IPS-20b (cell line): ENCODE measurements around the gene SBF2.
"Not testable (repeated sequence)": the region's sequence is repeated elsewhere in the genome, so short reads cannot be mapped to it uniquely, and the experiment has no call there.

Source experiments
- H3K27ac ChIP-seq: one replicate; pipeline ENCODE4 v1.5.1; 2013; ENCODE audit warnings: low read length
- H3K27me3 ChIP-seq: 2 replicates; pipeline ENCODE4 v1.6.1; 2013; ENCODE audit warnings: mild to moderate bottlenecking, low read length, inconsistent platforms; ENCODE audit not compliant: insufficient read depth
- H3K36me3 ChIP-seq: 2 replicates; pipeline ENCODE4 v1.6.1; 2013; ENCODE audit warnings: low read depth, mild to moderate bottlenecking, inconsistent platforms, low read length, moderate library complexity; ENCODE audit not compliant: insufficient read depth
- H3K4me1 ChIP-seq: 2 replicates; pipeline ENCODE4 v1.6.1; 2013; ENCODE audit warnings: mild to moderate bottlenecking, control low read depth, inconsistent platforms, low read length, moderate library complexity; ENCODE audit not compliant: insufficient read depth
- H3K4me3 ChIP-seq: 2 replicates; pipeline ENCODE4 v1.5.1; 2013; ENCODE audit warnings: mild to moderate bottlenecking, low read length, inconsistent platforms
- H3K9ac ChIP-seq: 2 replicates; pipeline ENCODE4 v1.6.1; 2013; ENCODE audit warnings: low read depth, mild to moderate bottlenecking, inconsistent platforms, low read length, moderate library complexity
- H3K9me3 ChIP-seq: 2 replicates; pipeline ENCODE4 v1.6.1; 2013; ENCODE audit warnings: mild to moderate bottlenecking, low read depth, low read length, inconsistent platforms; ENCODE audit not compliant: insufficient read depth

Gene SBF2

DNA sequence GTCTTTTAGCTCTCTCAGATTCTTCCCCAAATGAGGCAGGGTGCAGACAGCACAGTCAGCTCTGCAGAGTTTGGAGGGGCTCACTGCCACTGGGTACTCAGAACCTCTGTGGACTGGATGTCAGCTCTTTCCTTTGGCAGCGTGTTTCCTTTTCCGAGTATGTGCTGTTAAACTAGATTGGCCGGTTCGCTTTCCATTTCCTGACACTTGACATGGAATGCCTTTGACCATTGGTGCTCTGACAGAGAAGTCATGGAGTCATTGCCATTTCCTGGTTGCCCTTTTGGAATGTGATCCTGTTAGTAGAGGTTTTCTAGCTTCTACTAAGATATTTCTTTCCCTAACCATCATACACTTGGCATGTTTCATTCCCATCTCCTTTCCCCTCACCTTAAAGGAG is 543.5 kb downstream of the SBF2 start:
- peaks cover 42% of the 10 kb centered on the region for H3K36me3 ChIP-seq
- H3K27me3 ChIP-seq = no peaks in the 10 kb centered on the region
- H3K4me1 ChIP-seq = no peaks in the 10 kb centered on the region

DNA sequence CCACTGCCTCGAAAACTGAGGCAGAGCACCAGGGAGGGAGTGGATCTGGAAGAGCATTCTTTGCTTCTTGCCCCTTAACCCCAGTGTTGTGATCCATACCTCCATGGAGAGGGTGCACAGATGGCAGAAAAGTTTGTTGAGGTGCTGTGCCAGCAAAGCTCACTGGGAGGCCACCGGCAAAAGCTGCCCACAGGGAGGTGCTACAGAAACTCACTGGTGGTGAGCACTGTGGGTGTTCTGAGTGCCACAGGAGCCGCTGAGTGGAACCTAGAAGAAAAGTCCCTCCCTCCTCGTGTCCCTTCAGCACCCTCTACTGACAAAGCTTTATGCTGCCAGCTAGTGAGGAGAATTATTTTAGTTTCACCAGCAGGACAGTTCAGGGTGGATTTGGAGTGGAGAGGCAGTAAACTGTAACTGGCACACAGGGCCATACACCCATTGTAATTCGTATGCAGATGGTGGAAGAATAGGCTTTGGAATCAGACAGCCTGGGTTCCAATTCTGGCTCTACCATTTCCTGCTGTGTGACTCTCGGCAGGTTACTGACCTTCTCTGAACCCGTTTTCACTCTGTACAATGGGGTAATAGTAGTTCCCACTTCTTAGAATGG is 545.6 kb downstream of the SBF2 start:
- Histone ChIP-seq H3K27me3 (no peaks in the 10 kb centered on the region), H3K4me1 (no peaks in the 10 kb centered on the region), H3K4me3 (no peak overlapping the region), H3K27ac (no peak overlapping the region), H3K9ac (no peak overlapping the region), H3K36me3 (peaks cover 42% of the 10 kb centered on the region), H3K9me3 (no peaks in the 10 kb centered on the region)

More for the DNA sequence above, 543.5 kb downstream of the SBF2 start:
- Histone ChIP-seq H3K9me3 (no peaks in the 10 kb centered on the region), H3K27ac (no peak overlapping the region), H3K9ac (no peak overlapping the region), H3K4me3 (no peak overlapping the region)

DNA sequence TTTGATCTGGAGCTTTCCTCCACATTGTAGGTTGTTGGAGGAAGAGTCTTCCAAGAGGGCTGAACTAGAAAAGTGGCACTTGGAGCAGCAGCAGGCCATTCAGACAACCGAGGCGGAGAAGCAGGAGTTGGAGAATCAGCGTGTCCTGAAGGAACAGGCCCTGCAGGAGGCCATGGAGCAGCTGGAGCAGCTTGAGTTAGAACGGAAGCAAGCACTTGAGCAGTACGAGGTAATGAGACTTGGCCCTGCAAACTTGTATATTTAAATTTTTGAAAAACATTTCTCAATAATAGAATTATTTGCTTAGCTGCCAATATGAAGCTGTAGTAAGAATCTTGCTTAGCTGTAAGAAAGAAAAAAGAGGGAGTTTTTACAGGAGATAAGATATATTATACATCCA is 546.2 kb downstream of the SBF2 start:
- Histone ChIP-seq H3K4me1 (no peaks in the 10 kb centered on the region), H3K9ac (no peak overlapping the region), H3K27ac (no peak overlapping the region), H3K36me3 (peaks cover 42% of the 10 kb centered on the region), H3K4me3 (no peak overlapping the region), H3K27me3 (no peaks in the 10 kb centered on the region), H3K9me3 (no peaks in the 10 kb centered on the region)

DNA sequence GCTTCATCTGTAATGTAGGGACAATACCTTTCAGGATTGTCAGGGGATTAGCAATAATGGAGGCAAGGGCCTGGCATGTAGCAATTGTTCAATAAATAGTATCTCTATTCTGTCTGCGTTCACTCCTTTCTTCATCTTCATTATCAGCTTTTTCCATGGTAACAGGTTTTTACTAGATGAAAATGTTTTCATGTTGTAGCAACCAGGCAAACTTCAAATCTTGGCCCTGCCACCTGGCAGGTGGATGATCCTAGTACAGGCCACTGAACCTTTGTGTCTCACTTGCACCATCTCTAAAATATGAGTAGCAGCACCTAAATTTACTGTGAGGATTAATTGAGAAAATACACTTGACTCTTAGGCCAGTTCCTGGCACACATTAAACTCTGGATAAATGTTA is 546.8 kb downstream of the SBF2 start:
- no peak overlapping the region for H3K9ac ChIP-seq
- H3K27me3 ChIP-seq = no peaks in the 10 kb centered on the region
- no peaks in the 10 kb centered on the region for H3K9me3 ChIP-seq
- peaks cover 44% of the 10 kb centered on the region for H3K36me3 ChIP-seq
- no peak overlapping the region for H3K27ac ChIP-seq
- no peak overlapping the region for H3K4me3 ChIP-seq
- H3K4me1 ChIP-seq = no peaks in the 10 kb centered on the region

DNA sequence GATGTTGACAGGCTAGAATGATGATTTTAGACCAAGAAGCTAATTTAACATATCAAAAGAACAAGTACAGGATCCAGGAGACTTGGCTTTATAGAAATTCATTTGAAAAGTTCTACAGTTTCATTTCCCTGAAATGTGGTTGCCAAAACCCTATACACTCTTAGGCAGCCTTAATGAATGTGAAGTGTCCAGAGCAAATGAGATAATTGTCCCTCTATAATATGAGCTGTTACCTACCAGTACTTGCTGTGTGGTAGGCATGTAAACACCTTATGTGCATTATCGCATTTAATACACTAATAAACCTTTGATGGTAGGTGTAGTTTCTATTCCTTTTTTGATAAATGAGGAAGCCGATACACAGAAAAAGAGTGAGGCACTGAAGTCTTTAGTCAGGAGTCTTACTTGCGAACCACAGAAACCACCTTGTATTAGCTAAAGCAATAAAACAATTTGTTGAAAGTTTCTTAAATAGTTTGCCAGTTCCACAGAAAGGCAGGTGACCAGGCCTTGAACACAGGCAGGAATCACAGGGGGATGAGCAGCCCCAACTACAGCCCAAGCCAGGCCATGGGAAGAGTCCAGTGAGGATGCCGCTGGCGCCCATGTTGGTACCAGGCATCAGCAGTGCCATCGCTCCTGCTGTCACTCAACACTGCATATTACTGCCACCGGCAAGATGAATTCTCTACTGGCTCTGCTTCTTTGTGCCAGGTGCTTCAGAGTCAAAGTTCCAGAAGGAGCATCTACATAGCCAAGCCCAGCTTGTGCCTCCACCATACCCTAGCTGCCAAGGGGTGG is 548.4 kb downstream of the SBF2 start:
- Histone ChIP-seq H3K27ac (no peak overlapping the region), H3K27me3 (no peaks in the 10 kb centered on the region), H3K9me3 (no peaks in the 10 kb centered on the region), H3K4me1 (no peaks in the 10 kb centered on the region), H3K9ac (no peak overlapping the region), H3K4me3 (no peak overlapping the region), H3K36me3 (peaks cover 44% of the 10 kb centered on the region)

DNA sequence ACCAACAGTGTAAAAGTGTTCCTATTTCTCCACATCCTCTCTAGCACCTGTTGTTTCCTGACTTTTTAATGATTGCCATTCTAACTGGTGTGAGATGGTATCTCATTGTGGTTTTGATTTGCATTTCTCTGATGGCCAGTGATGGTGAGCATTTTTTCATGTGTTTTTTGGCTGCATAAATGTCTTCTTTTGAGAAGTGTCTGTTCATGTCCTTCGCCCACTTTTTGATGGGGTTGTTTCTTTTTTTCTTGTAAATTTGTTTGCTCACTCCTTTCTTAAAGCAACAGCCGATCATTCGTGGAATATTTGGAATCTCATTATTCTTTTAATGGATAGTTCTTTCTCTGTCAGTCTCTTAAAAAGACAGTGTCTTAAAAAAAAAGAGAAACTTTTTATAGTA is 550.5 kb downstream of the SBF2 start:
- H3K9ac ChIP-seq, H3K27me3 ChIP-seq, H3K4me1 ChIP-seq, H3K4me3 ChIP-seq, H3K9me3 ChIP-seq, H3K27ac ChIP-seq: not testable (repeated sequence)
- peaks cover 50% of the 10 kb centered on the region for H3K36me3 ChIP-seq

DNA sequence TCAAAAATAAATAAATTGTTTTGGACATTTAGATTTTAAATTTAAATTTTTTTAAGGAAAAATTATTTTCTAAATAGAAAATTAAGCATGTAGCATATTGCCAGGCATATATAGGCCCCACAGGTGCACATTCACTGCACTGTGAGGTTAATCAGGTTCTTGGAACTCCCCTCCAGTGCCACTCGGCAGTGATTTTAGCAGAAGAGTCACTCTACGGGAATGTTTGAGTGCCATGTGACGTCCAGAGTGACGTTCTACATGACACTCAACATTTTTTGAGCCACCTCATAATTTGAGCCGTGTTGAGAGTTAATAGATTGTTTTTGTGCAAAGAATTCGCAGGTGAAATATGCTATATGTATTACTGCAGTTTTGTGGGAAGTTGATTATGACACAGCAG is 552.8 kb downstream of the SBF2 start:
- H3K9me3 ChIP-seq = no peaks in the 10 kb centered on the region
- no peak overlapping the region for H3K4me3 ChIP-seq
- H3K36me3 ChIP-seq = peaks cover 62% of the 10 kb centered on the region
- no peaks in the 10 kb centered on the region for H3K4me1 ChIP-seq
- H3K9ac ChIP-seq = no peak overlapping the region
- no peak overlapping the region for H3K27ac ChIP-seq
- no peaks in the 10 kb centered on the region for H3K27me3 ChIP-seq

DNA sequence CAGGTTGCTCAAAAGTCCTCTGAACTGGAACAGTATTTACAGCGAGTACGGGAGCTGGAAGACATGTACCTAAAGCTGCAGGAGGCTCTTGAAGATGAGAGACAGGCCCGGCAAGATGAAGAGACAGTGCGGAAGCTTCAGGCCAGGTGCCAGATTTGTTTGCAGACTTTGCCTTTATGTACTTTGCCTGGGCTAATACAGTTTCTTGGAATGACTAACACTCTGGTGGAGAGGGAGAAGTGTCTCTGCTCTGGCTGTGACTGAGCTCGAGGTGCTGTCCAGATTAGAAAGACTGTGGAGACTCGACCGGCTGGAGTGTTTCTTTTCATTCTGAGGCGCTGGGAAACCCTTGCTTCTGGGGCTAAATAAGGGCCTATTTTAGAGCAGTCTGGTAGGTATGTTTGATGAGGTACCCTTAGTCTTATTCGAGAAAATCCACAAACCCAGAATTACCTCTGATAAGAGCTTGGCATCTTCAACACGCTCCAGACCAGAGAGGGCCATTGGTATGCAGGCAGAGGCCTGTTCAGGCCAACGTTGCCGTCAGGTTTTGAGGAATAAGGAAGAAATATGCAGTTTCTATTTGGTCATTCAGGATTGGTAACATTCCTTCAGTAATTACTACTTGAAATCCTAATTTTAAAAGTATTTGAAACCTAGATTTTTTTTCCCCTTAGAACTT is 553.7 kb downstream of the SBF2 start:
- Histone ChIP-seq H3K27ac (no peak overlapping the region), H3K9ac (no peak overlapping the region), H3K27me3 (no peaks in the 10 kb centered on the region), H3K9me3 (no peaks in the 10 kb centered on the region), H3K4me3 (no peak overlapping the region), H3K4me1 (no peaks in the 10 kb centered on the region), H3K36me3 (peaks cover 62% of the 10 kb centered on the region)

DNA sequence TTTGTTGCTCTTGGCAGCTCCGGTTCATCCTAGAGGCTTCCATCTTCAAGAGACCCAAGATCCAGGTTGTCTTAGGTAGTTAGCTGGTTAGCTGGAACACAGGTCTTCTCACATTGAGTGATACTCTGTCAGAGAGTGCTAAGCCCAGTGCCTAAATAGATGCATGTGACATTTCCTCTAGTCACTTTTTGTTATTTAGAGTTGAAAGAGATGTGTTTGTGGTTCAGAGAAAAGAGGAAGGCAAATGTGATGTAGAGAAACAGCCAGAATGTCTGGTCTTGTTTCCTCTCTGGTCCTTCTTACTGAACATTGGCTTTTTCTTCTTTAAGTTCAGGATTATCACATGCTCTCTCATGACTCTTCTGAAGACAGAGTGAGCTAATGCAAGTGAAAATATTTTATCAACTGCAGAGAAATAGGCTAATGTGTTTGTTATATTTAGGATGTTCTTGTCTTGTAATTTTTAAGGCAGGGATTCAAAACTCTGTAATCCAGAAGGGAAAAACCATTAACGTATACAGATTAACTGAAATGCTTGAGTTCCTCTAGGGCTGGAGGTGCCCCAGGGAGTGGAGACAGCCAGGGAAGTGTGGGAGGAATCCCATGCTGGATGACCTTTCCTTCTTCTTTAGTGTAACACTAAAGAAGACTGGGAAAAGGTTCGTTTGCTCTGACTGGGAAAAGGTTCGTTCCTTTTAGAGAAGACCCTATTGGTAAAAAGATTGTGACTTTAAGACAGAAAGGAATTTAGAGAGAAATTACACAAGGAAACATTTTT is 554.7 kb downstream of the SBF2 start:
- no peaks in the 10 kb centered on the region for H3K9me3 ChIP-seq
- no peaks in the 10 kb centered on the region for H3K27me3 ChIP-seq
- H3K36me3 ChIP-seq = peaks cover 63% of the 10 kb centered on the region
- H3K4me1 ChIP-seq = no peaks in the 10 kb centered on the region
- no peak overlapping the region for H3K27ac ChIP-seq
- H3K4me3 ChIP-seq = no peak overlapping the region
- H3K9ac ChIP-seq = no peak overlapping the region

DNA sequence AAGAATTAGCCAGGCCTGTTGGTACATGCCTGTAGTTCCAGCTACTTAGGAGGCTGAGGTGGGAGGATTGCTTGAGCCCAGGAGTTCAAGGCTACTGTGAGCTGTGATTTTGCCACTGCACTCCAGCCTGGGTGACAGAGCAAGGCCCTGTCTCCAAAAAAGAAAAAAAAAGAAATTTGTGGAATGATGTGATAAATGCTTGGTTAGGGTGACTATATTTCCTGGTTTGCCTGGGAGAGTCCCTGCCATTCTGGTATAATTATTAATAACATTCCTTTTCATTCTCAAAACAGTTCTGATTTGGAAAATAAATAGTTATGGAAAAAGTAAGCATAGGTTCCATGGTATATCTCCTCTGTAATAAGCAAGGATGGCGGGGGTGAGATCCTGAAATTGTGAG is 555.3 kb downstream of the SBF2 start:
- no peaks in the 10 kb centered on the region for H3K27me3 ChIP-seq
- no peak overlapping the region for H3K27ac ChIP-seq
- H3K9ac ChIP-seq = no peak overlapping the region
- no peaks in the 10 kb centered on the region for H3K9me3 ChIP-seq
- H3K4me1 ChIP-seq = no peaks in the 10 kb centered on the region
- peaks cover 69% of the 10 kb centered on the region for H3K36me3 ChIP-seq
- H3K4me3 ChIP-seq = no peak overlapping the region

DNA sequence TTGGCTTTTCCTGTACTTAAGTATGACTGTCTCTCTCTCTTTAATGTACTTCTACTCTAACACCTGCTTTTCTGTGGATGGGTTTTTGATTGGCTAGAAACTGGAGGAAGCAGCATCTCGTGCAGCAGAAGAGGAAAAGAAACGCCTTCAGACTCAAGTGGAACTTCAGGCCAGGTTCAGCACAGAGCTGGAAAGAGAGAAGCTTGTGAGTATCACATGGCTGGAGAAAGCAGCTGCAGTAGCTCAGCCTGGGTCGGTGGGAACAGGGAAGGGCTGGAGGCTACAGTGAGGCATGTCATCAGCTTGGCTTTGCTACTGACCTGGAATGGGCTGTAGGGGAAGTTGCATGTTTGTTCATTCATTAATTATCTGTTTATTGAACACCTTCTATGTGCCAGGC is 555.9 kb downstream of the SBF2 start:
- H3K9ac ChIP-seq = no peak overlapping the region
- no peak overlapping the region for H3K27ac ChIP-seq
- no peaks in the 10 kb centered on the region for H3K27me3 ChIP-seq
- no peak overlapping the region for H3K4me3 ChIP-seq
- H3K36me3 ChIP-seq = peaks cover 75% of the 10 kb centered on the region
- H3K4me1 ChIP-seq = no peaks in the 10 kb centered on the region
- no peaks in the 10 kb centered on the region for H3K9me3 ChIP-seq
